MV-4-11 (cell line): ENCODE data around the gene GPNMB.
"Not testable (repeated sequence)": the region's sequence is repeated elsewhere in the genome, so short reads cannot be mapped to it uniquely, and the experiment has no call there.

Experiments
- DNase-seq: peaks from one replicate; lab custom pipeline; 2025; lab: John Stamatoyannopoulos, UW

The GPNMB gene

DNA sequence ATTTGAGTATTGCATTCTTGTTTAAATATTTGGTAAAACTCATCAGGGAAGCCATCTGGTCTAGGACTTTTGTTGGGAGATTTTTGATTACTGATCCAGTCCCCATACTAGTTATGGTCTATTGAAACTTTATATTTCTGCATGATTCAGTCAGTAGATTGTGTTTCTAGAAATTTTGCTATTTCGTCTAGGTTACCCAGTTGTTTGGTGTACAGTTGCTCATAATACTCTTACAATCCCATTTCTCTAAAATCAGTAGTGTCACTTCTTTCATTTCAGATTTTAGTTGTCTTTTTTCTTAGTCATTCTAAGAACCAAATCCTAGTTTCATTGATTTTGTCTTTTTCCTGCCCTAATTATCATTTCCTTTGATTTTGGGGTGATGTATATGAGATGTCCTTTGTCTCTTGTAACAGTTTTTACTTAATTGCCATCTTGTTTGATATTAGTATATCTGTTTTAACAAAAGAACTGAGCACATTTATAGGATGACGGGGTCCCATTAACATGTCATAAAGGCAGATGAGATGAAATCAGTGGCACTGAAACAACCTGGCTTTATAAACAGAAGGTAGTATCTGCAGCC is 60.5 kb downstream of the GPNMB start:
- no peak for DNase-seq

DNA sequence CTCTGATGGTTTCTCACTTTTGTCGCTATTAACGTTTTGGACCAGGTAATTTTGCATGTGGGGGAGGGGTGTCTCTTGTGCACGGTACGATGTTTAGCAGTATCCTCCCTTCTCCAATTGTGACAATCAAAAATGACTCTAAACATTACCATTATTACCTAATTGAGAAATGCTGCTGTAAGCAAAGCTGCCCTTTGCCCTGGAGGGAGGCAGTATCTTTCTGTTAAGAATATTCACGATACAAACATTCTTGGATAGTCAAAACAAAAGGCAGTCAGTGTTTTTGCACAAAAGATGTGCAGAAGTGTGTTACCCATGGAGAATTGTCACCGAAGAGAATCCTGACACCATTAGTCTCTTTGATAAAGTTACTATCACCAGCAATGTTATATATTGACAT is 62.2 kb downstream of the GPNMB start:
- no peak for DNase-seq

DNA sequence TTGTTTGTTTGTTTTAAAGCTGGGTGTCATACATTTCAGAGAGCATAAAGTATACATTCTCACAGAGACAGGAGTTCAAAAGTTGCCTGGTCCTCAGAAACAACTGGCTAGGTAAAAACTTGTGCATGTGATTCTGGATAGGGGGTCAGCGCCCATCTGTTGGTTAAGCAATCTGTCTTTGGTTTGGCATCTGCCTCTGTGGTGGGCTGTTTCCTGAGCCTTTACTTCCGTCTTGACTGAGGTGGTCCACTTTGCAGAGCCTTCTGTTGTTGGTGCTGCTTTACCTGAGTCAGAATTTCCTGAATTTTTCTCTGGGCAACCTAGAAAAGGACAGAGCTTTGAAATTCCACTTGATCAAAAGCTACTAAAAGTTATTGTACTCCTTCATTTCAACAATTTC is 65.6 kb downstream of the GPNMB start:
- DNase-seq, result not testable (repeated sequence)

DNA sequence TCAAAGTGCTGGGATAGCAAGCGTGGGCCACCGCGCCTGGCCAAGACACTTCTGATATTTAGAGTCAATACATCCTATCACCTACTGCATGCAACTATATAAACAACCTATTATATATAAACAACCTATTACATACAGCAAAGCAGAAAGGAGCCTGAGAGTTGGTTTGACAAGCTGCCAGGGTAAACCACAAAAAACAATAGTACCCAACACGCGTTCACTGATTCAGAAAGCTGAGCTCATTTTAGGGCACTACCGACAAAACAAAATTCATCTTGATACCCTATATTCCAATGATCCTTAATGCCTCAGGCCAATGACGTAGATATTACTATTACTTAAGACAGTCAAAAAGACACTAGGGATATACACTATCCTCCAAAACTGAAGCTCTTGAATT is 68.8 kb downstream of the GPNMB start:
- DNase-seq, result no peak
